HT-29 (cell line): ENCODE data around the gene LEO1. TPM values are rescaled to one million over a fixed set of nuclear protein-coding genes. Genes with fewer than 3 reads are reported as not detected.
A peak's percentile ranks its signal among the peaks of the same experiment; 100 is the strongest.
"Not testable (repeated sequence)": the region's sequence is repeated elsewhere in the genome, so short reads cannot be mapped to it uniquely, and the experiment has no call there.

Source experiments
- DNase-seq: peaks from one replicate; pipeline ENCODE4 v3.0.0-alpha.2; 2015; ENCODE audit warnings: low spot score
- total RNA-seq: library from RNA; depleted of rRNA; stranded (reverse); fragments of >200 nt; shearing (Covaris generic); gene quantifications from 2 replicates; pipeline ENCODE4 v1.2.3, GENCODE V29; 2014

Gene LEO1
- total RNA-seq, 1 experiment from 2014 or later, result 14.6 TPM

- no peak for DNase-seq
Measured at GRCh38 chr15:52003710-52004109, 32.1 kb upstream of the LEO1 start.

- not testable (repeated sequence) for DNase-seq
Measured at GRCh38 chr15:52003089-52003488, 31.5 kb upstream of the LEO1 start.

- DNase-seq, result no peak
Measured at GRCh38 chr15:52002351-52002750, 30.8 kb upstream of the LEO1 start.

DNA sequence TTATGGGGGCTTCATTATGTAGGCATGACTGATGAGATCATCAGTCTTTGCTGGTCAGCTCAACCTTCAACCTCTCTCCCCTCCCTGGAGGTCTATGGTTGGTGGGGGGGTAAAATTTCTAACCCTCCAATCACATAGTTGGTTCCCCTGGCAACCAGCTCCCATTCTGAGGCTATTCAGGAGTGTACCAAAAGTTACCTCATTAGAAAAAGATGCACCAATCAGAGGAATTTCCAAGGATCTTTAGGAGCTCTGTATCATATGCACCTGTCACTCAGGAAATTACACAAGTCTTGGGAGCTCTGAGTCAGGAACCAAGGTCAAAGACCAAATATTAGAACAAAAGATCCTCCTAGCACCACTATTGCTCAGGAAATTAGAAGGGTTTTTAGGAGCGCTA, 21.4 kb upstream of the LEO1 start:
- DNase-seq, result peak; percentile 40

DNA sequence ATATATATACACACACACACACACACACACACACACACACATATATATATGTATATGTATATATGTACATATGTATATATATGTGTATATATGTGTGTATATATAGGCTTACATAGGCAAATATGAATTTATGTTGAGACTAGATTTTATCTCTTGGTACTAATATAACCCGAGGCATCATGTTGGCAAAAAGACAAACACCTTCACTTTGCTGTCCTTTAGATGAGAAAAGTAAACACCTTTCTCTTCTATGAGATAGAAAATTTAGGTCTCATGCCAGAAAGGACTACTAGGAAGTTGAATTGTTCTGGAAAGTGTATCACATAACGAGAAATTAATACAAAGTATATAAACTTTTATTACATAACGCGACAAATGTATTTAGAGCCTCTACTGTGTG, 19.6 kb upstream of the LEO1 start:
- DNase-seq, result no peak

- peak; percentile 72 for DNase-seq
Measured at GRCh38 chr15:51982770-51983103, 11.2 kb upstream of the LEO1 start.

GRCh38 chr15:51982013-51982769, 10.6 kb upstream of the LEO1 start:
- DNase-seq, result peak; percentile 92

- no peak for DNase-seq
Measured at GRCh38 chr15:51973775-51974174, 2.2 kb upstream of the LEO1 start.

DNA sequence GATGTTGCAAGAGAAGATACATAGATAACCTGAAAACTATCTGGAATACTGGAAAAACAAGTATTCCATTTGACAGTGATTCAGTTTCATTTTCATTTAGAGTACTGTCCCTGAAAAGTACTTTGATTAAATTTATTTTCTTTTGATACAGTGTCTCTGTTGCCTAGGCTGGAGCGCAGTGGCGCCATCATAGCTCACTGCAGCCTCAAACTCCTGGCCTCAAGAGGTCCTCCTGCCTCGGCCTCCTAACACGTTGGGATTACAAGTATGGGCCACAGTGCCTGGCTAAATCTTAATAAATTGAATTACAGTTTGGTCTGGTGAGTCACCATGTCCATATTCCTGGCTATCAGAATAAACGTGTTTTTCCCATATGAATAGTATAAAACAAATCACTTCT, 1.6 kb upstream of the LEO1 start:
- no peak for DNase-seq

DNA sequence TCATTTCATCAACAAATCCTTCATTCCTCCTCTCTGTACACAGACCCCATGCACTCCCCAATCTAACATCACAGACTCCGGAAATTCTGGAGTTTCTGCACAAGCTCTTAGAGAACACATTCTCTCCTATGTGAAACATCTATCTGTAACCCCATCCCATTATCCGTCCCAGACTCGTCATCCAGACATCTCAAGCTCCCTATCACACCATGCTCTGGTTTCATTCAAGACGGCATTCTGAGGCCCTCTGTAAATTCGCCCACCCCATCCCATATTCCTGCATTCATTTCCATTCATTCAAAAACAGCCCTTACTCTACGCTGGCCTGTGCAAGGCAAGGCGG, 575 bp downstream of the LEO1 start:
- no peak for DNase-seq

- peak; percentile 11 for DNase-seq
Measured at GRCh38 chr15:51970132-51970817, 1.3 kb downstream of the LEO1 start.

DNA sequence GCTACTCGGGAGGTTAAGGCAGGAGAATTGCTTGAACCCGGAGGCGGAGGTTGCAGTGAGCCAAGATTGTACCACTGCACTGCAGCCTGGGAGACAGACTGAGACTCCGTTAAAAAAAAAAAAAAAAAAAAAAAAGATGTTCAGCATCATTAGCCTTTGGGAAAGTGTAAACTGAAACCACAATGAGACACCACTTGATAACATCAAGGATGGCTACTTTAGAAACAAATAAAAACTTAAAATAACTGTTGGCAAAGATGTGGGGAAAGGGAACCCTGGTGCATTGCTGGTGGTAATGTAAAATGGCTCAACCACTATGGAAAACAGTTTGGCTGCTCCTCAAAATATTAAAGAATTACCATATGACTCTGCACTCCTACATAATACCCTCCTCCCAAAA, 1.9 kb downstream of the LEO1 start:
- no peak for DNase-seq

DNA sequence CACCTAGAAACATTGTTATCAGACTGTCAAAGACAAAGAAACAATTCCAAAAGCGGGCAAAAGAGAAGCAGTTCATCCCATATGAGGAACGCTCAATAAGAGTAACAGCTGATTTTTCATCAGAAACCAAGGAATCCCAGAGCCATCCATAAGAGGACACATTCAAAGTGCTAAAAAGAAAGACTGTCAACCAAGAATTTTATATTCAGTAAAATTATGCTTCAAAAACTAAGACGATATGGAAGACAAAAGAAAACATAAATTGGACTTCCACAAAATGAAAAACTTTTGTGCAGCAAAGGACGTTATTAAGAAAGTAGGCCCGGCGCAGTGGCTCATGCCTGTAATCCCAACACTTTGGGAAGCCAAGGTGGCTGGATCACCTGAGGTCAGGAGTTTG, 4.0 kb downstream of the LEO1 start:
- DNase-seq, result no peak

DNA sequence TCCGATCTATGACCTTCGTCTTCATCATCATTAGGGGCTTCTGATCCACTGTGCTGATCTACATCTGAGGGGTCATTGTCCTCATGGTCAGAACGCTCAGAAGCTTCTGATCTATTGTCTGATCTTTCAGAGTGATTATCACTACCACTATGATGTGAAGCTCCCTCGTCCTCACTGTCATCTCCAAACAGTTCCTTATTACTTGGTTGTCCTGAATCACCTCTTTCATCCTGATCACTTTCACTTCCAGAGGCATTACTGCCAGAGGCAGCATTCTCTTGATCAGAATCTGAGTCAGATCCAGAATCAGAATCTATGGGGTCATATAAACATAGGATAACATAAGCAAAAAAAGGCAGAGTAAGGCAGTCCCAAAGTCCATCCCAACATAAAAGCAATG, 5.4 kb downstream of the LEO1 start:
- DNase-seq, result no peak

DNA sequence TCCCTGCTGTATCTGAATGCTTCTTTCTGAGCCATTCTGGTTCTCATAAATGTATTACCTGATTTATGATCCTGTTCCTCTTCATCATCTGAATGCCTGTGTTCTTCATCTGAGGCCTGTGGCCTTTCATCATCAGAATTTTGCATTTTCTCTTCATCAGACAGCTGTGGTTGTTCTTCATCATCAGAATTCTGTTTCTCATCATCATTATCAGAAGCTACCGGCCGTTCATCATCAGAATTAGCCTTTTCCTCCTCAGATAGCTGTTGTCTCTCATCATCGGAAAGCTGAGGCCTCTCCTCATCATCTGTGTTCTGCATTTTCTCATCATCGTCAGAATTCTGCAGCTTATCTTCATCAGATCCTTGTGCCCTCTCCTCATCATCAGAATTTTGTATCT, 5.9 kb downstream of the LEO1 start:
- no peak for DNase-seq

DNA sequence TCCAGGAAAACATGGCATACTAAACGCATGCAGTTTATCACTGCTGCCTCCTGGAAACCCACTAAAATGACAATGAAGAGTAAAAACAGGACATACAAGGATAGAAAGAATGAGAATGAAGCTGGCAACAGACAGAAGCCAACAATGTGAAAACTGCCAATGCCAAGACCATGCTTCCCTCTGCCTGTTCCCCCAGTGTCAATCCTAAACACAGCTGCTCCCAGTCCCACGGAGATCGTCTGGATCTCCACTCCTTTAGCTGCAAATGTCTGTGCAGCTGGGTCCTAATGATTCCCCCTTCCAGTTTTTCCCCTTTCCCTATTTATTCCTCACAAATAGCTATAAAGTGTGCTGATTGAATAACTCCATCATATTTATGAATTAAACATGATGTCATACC, 16.1 kb downstream of the LEO1 start:
- DNase-seq, result no peak

DNA sequence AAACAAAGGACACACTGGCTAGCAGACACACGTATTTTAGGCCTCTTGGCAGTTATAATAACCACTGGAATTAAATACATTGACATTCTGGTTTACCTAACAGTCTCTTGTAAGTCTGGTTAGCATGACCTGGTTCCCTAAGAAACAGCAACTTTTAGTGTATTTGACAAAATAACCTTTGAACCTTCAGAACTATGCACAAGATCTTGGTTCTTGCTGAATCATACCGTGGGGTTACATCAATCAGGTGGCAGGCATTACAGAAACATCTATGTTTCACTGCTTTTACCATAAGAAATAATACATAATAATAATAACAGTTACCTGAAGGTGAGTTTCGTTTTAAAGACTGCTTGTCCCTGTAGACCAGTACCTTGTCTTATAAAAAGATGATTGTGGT, 18.8 kb downstream of the LEO1 start:
- DNase-seq, result no peak

GRCh38 chr15:51947124-51947523, 24.5 kb downstream of the LEO1 start:
- DNase-seq, result no peak

- DNase-seq, result no peak
Measured at GRCh38 chr15:51939216-51939615, 32.4 kb downstream of the LEO1 start.

GRCh38 chr15:51938286-51938685, 33.3 kb downstream of the LEO1 start:
- DNase-seq, result no peak

DNA sequence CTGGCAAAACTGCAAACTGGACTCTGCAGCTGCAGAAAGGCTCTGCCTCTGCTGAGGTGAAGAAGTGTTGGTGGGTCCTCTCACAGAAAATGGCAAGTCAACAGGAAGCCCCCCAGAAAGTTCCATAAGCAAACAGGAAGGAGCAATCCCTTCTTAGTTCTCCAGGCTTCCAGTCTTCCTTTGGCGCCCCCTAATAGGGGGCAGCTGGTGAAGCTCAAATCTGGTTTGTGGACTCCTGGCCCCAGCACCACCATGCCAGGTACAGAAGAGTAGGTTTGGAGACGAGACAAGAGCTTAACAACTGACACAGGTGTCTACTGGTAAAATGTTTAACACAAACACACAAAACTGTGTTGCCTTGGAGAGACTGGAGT, 35.5 kb downstream of the LEO1 start:
- no peak for DNase-seq

DNA sequence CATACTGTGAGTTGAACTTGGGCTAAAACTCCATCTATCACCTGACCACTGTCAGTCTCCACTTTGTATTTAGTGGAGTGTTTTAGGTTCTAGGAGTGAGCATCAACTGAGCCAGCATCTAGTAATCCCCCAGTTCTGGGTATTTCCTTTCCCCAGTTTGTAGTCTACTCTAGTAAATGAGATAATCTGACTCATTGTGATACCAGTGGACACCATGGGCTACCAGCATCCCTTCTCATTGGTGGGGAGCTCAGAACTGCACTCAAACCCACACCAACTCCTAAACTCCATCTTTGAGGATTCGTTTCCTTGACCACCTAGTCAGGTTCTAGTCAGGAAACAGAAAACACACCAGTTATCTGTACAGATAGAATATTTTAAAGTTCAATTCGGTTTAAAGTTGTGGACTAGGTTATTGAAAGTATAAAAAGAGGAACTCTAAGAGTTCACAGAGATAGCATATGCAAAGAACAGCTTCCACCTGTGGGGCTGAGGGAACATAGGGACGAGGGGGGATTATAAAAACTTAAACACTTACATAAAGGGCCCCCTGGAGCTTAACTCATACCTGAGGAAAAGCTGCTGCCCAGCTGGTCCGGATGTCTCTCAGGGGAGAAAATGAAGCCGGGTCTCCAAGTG, 36.0 kb downstream of the LEO1 start:
- DNase-seq, result no peak

GRCh38 chr15:51932161-51932560, 39.4 kb downstream of the LEO1 start:
- no peak for DNase-seq
